AG04449 (cell line): ENCODE measurements around the gene GRIP2.

Experiments used
- CTCF ChIA-PET: fragments of 350-600 bp; formaldehyde crosslinking; extraction: SDS; loops from one replicate; lab custom pipeline; 2021; ENCODE audit warnings: antibody characterized with exemption; lab: Yijun Ruan, JAX
- POLR2A ChIA-PET: fragments of 400-600, 350-600 bp; formaldehyde crosslinking; extraction: SDS; loops from one replicate; lab custom pipeline; 2020; ENCODE audit warnings: antibody characterized with exemption, inconsistent platforms; lab: Yijun Ruan, JAX
- DNase-seq: peaks from one replicate; pipeline ENCODE4 v3.0.0-alpha.2; 2010; ENCODE audit warnings: low read depth, low spot score
- H3K4me3 ChIP-seq: 2 replicates; pipeline ENCODE4 v1.5.1; 2011; ENCODE audit warnings: low read depth, mild to moderate bottlenecking, control low read depth, low read length
- CTCF ChIP-seq: IDR thresholded peaks from one replicate; pipeline ENCODE4 v1.5.1; 2011; ENCODE audit warnings: mild to moderate bottlenecking, moderate library complexity, low read length, control low read depth, inconsistent platforms; ENCODE audit not compliant: insufficient read depth; ENCODE audit errors: missing control alignments

The GRIP2 gene

GRCh38 chr3:14488286-14489041 is 51.7 kb downstream of the GRIP2 start:
- no peak overlapping the region for H3K4me3 ChIP-seq
- CTCF ChIA-PET, result interaction anchor here (1.5 to 4.0 kb wide), 3 partner anchors 21 to 285 kb away, joined by 3 to 16 read pairs (median 7); no protein-coding TSS in a partner anchor
- POLR2A ChIA-PET, result no interaction called here
- DNase-seq, result no peak
- no peak for TF ChIP-seq CTCF

- no peak overlapping the region for H3K4me3 ChIP-seq
- DNase-seq, result no peak
- ChIA-PET POLR2A (no interaction called here), CTCF (interaction anchor here (1.5 to 4.0 kb wide), 3 partner anchors 21 to 284 kb away, joined by 3 to 16 read pairs (median 7); no protein-coding TSS in a partner anchor)
- no peak for TF ChIP-seq CTCF
Measured at GRCh38 chr3:14487821-14488220, 52.3 kb downstream of the GRIP2 start.

GRCh38 chr3:14487086-14487485 is 53.1 kb downstream of the GRIP2 start:
- no peak for TF ChIP-seq CTCF
- DNase-seq, result no peak
- POLR2A ChIA-PET, result no interaction called here

GRCh38 chr3:14486460-14486859 is 53.7 kb downstream of the GRIP2 start:
- TF ChIP-seq CTCF, result no peak
- ChIA-PET CTCF (interaction anchor here (1.0 to 3.1 kb wide), 4 partner anchors 16 to 283 kb away, joined by 3 to 17 read pairs (median 6); no protein-coding TSS in a partner anchor), POLR2A (no interaction called here)
- H3K4me3 ChIP-seq, result no peak overlapping the region
- DNase-seq, result no peak

More at GRCh38 chr3:14487086-14487485, 53.1 kb downstream of the GRIP2 start:
- CTCF ChIA-PET, result interaction anchor here (2.0 to 3.1 kb wide), 2 partner anchors 22 to 284 kb away, joined by 7 to 17 read pairs; no protein-coding TSS in a partner anchor
- no peak overlapping the region for H3K4me3 ChIP-seq

GRCh38 chr3:14485981-14486380 is 54.2 kb downstream of the GRIP2 start:
- ChIA-PET POLR2A (no interaction called here), CTCF (interaction anchor here (1.0 to 3.1 kb wide), 3 partner anchors 16 to 23 kb away, joined by 3 to 17 read pairs (median 6); no protein-coding TSS in a partner anchor)
- TF ChIP-seq CTCF, result no peak
- H3K4me3 ChIP-seq, result no peak overlapping the region
- no peak for DNase-seq

- CTCF ChIA-PET, result interaction anchor here (1.4 to 3.1 kb wide), 3 partner anchors 15 to 24 kb away, joined by 3 to 17 read pairs (median 6); no protein-coding TSS in a partner anchor
- POLR2A ChIA-PET, result no interaction called here
- TF ChIP-seq CTCF, result no peak
- no peak overlapping the region for H3K4me3 ChIP-seq
- no peak for DNase-seq
Measured at GRCh38 chr3:14484741-14485140, 55.4 kb downstream of the GRIP2 start.
